Measurements from ENCODE around the gene KIAA0232.

The KIAA0232 gene

DNA sequence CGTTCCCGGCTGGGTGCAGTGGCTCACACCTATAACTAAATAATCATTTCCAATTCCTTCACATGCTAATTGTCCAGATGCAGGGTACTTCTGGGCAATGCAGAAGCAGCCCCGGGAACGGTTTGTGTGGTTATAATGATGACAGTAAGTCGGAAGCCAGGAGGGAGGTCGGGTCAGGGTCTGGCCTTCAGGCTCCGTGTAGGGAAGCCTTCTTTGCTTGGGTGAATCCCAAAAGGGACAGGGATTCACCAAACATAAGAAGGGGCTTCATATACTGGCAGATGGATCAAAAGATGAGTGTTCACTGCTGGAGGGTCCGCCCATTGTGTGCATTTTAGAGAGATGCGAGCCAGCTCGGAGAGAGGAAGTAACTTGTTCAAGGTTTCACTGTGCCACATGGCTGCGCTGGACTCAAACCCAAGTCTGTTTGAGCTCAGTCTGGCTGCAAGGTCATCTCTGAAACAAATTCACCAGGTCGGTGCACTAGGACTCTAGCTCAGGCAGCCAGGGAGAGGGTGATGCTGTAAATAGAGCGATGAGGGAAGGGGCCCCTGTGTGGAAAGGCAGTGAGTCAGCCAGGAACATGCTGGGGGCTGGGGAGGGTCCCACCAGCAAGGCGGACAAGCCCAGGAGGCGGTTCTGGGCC is 4.8 kb upstream of the KIAA0232 start:
- no peak overlapping the region for H3K27ac ChIP-seq
- no peak for DNase-seq (ENCODE audit: low spot score)
- TF ChIP-seq, protein P1, sequence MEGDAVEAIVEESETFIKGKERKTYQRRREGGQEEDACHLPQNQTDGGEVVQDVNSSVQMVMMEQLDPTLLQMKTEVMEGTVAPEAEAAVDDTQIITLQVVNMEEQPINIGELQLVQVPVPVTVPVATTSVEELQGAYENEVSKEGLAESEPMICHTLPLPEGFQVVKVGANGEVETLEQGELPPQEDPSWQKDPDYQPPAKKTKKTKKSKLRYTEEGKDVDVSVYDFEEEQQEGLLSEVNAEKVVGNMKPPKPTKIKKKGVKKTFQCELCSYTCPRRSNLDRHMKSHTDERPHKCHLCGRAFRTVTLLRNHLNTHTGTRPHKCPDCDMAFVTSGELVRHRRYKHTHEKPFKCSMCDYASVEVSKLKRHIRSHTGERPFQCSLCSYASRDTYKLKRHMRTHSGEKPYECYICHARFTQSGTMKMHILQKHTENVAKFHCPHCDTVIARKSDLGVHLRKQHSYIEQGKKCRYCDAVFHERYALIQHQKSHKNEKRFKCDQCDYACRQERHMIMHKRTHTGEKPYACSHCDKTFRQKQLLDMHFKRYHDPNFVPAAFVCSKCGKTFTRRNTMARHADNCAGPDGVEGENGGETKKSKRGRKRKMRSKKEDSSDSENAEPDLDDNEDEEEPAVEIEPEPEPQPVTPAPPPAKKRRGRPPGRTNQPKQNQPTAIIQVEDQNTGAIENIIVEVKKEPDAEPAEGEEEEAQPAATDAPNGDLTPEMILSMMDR (IDR thresholded peaks at IDR 0.05): no peak
- H3K4me3 ChIP-seq: no peak overlapping the region

DNA sequence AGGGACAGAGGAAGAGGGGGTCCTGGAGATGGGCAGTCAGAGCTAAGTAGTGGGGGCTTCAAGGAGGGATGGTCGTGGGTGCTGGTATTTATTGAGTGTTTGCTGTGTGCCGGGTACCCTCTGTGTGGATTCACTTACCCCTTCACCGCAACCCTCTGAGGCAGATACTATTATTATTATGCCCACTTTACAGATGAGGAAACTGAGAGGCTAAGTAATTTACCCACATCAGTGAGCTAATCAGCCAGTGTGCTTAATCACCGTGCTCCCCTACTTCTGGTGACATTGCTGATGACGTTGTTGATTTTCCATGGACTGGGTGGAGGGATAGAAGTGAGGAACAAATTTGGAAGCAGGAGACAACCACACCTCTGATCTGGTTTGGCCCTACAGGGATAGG is 4.1 kb upstream of the KIAA0232 start:
- H3K27ac ChIP-seq: no peak overlapping the region
- TF ChIP-seq, protein P1 (IDR thresholded peaks at IDR 0.05): no peak
- no peak overlapping the region for H3K4me3 ChIP-seq
- DNase-seq (ENCODE audit: low spot score): no peak

DNA sequence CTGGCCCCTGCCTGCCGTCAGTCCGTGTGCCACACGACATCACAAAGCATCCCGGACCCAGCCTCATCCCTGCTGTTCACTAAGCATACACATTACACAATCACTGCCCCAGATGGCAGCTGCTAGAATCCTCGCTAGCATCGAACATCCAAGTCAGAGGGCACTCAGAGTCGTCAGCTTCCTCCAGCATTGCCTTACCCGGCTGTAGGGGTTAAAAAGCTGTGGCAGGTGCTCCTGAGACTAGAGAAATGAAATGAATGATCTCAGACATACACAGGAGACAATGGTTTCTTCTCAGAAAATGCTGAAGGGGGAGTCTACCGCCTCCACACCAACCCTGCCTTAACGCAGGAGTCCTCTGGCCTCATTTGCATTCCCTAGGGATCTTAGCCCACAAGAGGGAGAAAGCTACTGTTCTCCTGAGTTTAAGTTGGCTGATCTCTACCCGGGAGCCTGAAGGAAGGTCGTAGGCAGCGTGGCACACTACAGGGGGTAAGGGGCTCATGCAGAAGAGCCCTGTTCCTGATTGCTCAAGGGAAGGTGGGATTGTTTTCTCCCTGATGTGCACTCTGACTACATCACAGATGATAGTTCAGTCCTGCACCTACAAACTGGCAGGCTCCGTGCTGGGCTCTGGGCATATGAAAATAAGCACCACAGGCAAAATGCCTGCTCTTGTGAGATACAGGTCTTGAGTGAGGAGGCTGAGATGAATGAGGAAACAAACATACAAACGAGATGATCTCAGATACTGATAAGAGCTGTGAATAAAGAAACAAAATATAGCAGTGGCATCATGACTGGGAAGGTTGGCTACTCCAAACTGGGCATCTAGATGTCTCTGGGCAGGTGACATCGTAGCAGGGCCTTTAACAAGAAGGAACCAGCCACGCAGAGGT is 2.6 kb upstream of the KIAA0232 start:
- Histone ChIP-seq H3K4me3 (no peak overlapping the region), H3K27ac (peak overlapping the region; percentile 99 to 100)
- no peak for DNase-seq (ENCODE audit: low spot score)
- TF ChIP-seq, protein P1 (IDR thresholded peaks at IDR 0.05): no peak

DNA sequence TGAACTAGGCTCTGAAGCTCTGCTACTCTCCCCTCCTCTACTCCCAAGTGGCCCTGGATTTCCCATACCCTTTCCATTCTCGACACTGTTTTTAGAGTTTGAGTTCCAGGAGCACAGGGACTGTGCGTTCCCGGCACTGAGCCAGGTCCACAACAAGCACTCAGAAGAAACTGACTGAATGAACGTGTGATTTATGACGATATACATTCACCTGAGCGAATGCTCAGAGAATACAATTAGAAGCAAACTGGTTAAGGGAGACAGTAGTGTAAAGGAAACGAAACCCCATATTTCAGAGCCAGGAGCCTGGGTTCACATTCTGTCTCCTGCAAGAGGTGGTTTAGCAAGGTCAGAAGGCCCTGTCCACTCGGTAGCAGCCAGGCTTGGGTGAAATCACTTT is 1.4 kb upstream of the KIAA0232 start:
- no peak for DNase-seq (ENCODE audit: low spot score)
- TF ChIP-seq, protein P1 (IDR thresholded peaks at IDR 0.05): no peak
- H3K4me3 ChIP-seq: no peak overlapping the region
- peak overlapping the region; percentile 99 to 100 for H3K27ac ChIP-seq

DNA sequence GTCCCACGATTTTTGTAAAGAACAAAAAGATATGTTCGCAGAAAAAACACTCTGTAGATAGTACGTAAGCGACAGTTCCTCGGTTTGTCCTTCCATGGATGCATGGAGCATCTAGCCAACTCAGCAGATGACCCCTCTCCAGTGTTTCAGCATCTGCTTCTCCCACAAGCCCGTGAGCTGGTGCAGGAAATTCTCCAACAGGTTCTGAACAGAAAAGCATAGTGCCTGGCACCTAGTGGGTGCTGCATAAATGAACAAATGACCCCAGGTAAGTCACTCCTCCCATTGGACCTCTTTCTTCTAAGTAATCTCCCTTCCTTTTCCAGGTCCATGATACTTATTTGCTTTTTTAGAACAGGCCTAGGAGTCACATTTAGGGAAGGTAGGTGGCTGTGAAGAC is 966 bp upstream of the KIAA0232 start:
- Histone ChIP-seq H3K27ac (peak overlapping the region; percentile 99 to 100), H3K4me3 (peak overlapping the region; percentile 100)
- TF ChIP-seq, protein P1 (IDR thresholded peaks at IDR 0.05): no peak
- no peak for DNase-seq (ENCODE audit: low spot score)

DNA sequence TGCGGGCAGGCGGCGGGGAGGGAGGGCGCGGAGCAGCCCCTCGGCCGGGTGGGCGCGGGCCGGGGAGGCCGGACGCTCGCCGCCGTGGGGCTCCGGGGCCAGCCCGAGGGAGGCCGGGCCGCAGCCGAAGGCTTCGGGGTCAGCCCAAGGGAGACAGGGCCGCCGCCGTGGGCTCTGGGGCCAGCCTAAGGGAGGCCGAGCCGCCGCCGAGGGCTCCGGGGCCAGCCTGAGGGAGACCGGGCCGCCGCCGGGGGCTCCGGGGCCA is 251 bp downstream of the KIAA0232 start:
- TF ChIP-seq, protein P1 (IDR thresholded peaks at IDR 0.05): no peak
- Histone ChIP-seq H3K27ac (peak overlapping the region; percentile 99 to 100), H3K4me3 (peak overlapping the region; percentile 100)
- no peak for DNase-seq (ENCODE audit: low spot score)
